Brain pericyte (primary cell): ENCODE results near the gene DLGAP3.

ENCODE experiments used
- DNase-seq: peaks from one replicate; pipeline ENCODE4 v3.0.0-alpha.2; 2012; ENCODE audit warnings: low read depth, low spot score

The DLGAP3 gene

GRCh38 chr1:34904236-34905097 is 25.0 kb downstream of the DLGAP3 start:
- DNase-seq: no peak

- no peak for DNase-seq
Observed at GRCh38 chr1:34901919-34902318, 27.5 kb downstream of the DLGAP3 start.

GRCh38 chr1:34900775-34901502 is 28.5 kb downstream of the DLGAP3 start:
- DNase-seq: no peak

- no peak for DNase-seq
Observed at GRCh38 chr1:34899906-34900305, 29.5 kb downstream of the DLGAP3 start.

GRCh38 chr1:34899471-34899870 is 30.0 kb downstream of the DLGAP3 start:
- DNase-seq: no peak

- DNase-seq: no peak
Observed at GRCh38 chr1:34898330-34898761, 31.1 kb downstream of the DLGAP3 start.

GRCh38 chr1:34896612-34897011 is 32.8 kb downstream of the DLGAP3 start:
- no peak for DNase-seq

GRCh38 chr1:34889705-34890104 is 39.7 kb downstream of the DLGAP3 start:
- DNase-seq: no peak

GRCh38 chr1:34887593-34887992 is 41.9 kb downstream of the DLGAP3 start:
- DNase-seq: no peak

GRCh38 chr1:34885405-34886247 is 43.8 kb downstream of the DLGAP3 start:
- no peak for DNase-seq

- no peak for DNase-seq
Observed at GRCh38 chr1:34884961-34885360, 44.5 kb downstream of the DLGAP3 start.

GRCh38 chr1:34884536-34884935 is 44.9 kb downstream of the DLGAP3 start:
- DNase-seq: no peak

GRCh38 chr1:34879230-34879629 is 50.2 kb downstream of the DLGAP3 start:
- no peak for DNase-seq

- DNase-seq: no peak
Observed at GRCh38 chr1:34876406-34876805, 53.0 kb downstream of the DLGAP3 start.

- DNase-seq: no peak
Observed at GRCh38 chr1:34874296-34874952, 55.0 kb downstream of the DLGAP3 start.

GRCh38 chr1:34872133-34872503 is 57.3 kb downstream of the DLGAP3 start:
- no peak for DNase-seq

- no peak for DNase-seq
Observed at GRCh38 chr1:34871443-34872132, 57.9 kb downstream of the DLGAP3 start.

GRCh38 chr1:34870395-34870794 is 59.1 kb downstream of the DLGAP3 start:
- no peak for DNase-seq

- no peak for DNase-seq
Observed at GRCh38 chr1:34869760-34870159, 59.7 kb downstream of the DLGAP3 start.

- DNase-seq: no peak
Observed at GRCh38 chr1:34868230-34869049, 61.0 kb downstream of the DLGAP3 start.
